ENCODE data around the gene OTULINL.

The OTULINL gene

GRCh38 chr5:14594378-14595074 is 12.9 kb downstream of the OTULINL start:
- peak overlapping the region; percentile 89 for H3K27ac Mint-ChIP-seq (ENCODE audit: low read depth)
- no peaks in the 10 kb centered on the region for H3K27me3 Mint-ChIP-seq
- DNase-seq (ENCODE audit: low spot score in 2 of 2) (no peak), ATAC-seq (replicated peaks; ENCODE audit: extremely low read depth, poor library complexity, severe bottlenecking) (no peak)
- peaks cover 4% of the 10 kb centered on the region for H3K36me3 Mint-ChIP-seq (ENCODE audit: insufficient read depth)
- H3K4me3 Mint-ChIP-seq: peak overlapping the region; percentile 68
- no peaks in the 10 kb centered on the region for H3K9me3 Mint-ChIP-seq
- H3K4me1 Mint-ChIP-seq: peaks cover 78% of the 10 kb centered on the region

DNA sequence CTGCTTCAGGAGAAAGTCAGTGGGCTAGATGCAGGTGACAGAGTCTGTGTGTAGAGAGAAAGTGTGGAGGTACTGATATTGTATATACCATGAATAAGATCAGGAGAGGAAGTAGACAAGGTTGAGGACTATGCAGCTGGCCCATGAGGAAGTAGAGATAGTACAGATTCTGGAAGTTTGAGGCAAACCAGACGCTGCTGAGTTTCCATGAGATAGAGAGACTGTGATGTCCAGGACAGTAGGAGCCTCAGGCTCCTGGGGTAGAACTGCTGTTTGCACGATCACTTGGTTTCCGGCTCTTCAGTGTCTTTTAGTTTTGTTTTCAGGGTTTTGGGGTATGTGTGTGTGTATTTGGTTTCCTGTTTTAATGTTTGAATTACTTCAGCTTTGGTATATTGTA is 13.6 kb downstream of the OTULINL start:
- DNase-seq (ENCODE audit: low spot score in 2 of 2) (no peak), ATAC-seq (replicated peaks; ENCODE audit: extremely low read depth, poor library complexity, severe bottlenecking) (peak; percentile 73)
- H3K27ac Mint-ChIP-seq (ENCODE audit: low read depth): peak overlapping the region; percentile 89
- H3K4me3 Mint-ChIP-seq: peak overlapping the region; percentile 68
- H3K4me1 Mint-ChIP-seq: peaks cover 81% of the 10 kb centered on the region
- H3K36me3 Mint-ChIP-seq (ENCODE audit: insufficient read depth): peaks cover 4% of the 10 kb centered on the region
- H3K27me3 Mint-ChIP-seq: no peaks in the 10 kb centered on the region
- H3K9me3 Mint-ChIP-seq: no peaks in the 10 kb centered on the region

GRCh38 chr5:14595891-14596290 is 14.3 kb downstream of the OTULINL start:
- ATAC-seq (replicated peaks; ENCODE audit: extremely low read depth, poor library complexity, severe bottlenecking) (no peak), DNase-seq (ENCODE audit: low spot score in 2 of 2) (no peak)
- no peaks in the 10 kb centered on the region for H3K9me3 Mint-ChIP-seq
- peaks cover 4% of the 10 kb centered on the region for H3K36me3 Mint-ChIP-seq (ENCODE audit: insufficient read depth)
- H3K4me3 Mint-ChIP-seq: peak overlapping the region; percentile 68
- peaks cover 77% of the 10 kb centered on the region for H3K4me1 Mint-ChIP-seq
- H3K27ac Mint-ChIP-seq (ENCODE audit: low read depth): peak overlapping the region; percentile 89
- H3K27me3 Mint-ChIP-seq: no peaks in the 10 kb centered on the region

- H3K4me3 Mint-ChIP-seq: no peak overlapping the region
- H3K36me3 Mint-ChIP-seq (ENCODE audit: insufficient read depth): peaks cover 9% of the 10 kb centered on the region
- DNase-seq (ENCODE audit: low spot score in 2 of 2) (no peak), ATAC-seq (replicated peaks; ENCODE audit: extremely low read depth, poor library complexity, severe bottlenecking) (no peak)
- no peaks in the 10 kb centered on the region for H3K9me3 Mint-ChIP-seq
- H3K27me3 Mint-ChIP-seq: no peaks in the 10 kb centered on the region
- no peak overlapping the region for H3K27ac Mint-ChIP-seq (ENCODE audit: low read depth)
- H3K4me1 Mint-ChIP-seq: peaks cover 72% of the 10 kb centered on the region
Observed at GRCh38 chr5:14597080-14597479, 15.5 kb downstream of the OTULINL start.

GRCh38 chr5:14598225-14598624 is 16.6 kb downstream of the OTULINL start:
- no peak for ATAC-seq (replicated peaks; ENCODE audit: extremely low read depth, poor library complexity, severe bottlenecking)
- Mint-ChIP-seq H3K36me3 (ENCODE audit: insufficient read depth) (peaks cover 11% of the 10 kb centered on the region), H3K27me3 (no peaks in the 10 kb centered on the region), H3K27ac (ENCODE audit: low read depth) (no peak overlapping the region), H3K9me3 (no peaks in the 10 kb centered on the region), H3K4me1 (peaks cover 67% of the 10 kb centered on the region), H3K4me3 (no peak overlapping the region)
- no peak for DNase-seq (ENCODE audit: low spot score in 2 of 2)

DNA sequence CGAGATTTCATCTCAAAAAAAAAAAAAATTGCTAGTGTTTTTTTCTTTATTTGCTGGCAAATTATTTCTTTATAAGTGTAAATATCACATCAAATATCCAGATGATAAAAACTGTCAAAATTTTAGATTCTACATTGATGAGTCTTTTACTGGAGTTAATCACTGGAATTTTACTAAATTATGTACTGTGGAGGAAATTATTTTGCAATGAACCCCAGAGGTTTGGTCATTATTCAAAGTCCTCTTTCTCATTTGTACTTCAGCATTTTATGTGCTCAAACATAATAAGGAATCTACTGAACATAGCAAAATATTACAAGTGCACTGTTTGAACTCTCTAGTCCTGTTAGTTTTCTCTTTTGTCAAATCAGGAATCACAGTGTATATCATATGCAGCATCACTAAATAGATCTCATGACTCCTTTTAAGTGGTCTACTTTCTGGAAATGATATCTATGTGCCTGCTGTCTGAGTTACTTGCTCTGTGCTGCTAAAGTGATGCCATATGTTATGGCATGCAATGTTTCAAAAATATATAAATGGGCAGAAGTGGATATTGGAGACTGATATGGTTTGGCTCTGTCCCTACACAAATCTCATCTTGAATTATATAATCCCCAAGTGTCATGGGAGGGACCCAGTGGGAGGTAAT is 18.0 kb downstream of the OTULINL start:
- Mint-ChIP-seq H3K9me3 (no peaks in the 10 kb centered on the region), H3K4me1 (peaks cover 54% of the 10 kb centered on the region), H3K27me3 (no peaks in the 10 kb centered on the region), H3K36me3 (ENCODE audit: insufficient read depth) (peaks cover 19% of the 10 kb centered on the region), H3K27ac (ENCODE audit: low read depth) (no peak overlapping the region), H3K4me3 (no peak overlapping the region)
- DNase-seq (ENCODE audit: low spot score in 2 of 2) (no peak), ATAC-seq (replicated peaks; ENCODE audit: extremely low read depth, poor library complexity, severe bottlenecking) (no peak)

GRCh38 chr5:14600846-14601245 is 19.3 kb downstream of the OTULINL start:
- no peak overlapping the region for H3K27ac Mint-ChIP-seq (ENCODE audit: low read depth)
- peaks cover 41% of the 10 kb centered on the region for H3K4me1 Mint-ChIP-seq
- no peaks in the 10 kb centered on the region for H3K9me3 Mint-ChIP-seq
- DNase-seq (ENCODE audit: low spot score in 2 of 2) (no peak), ATAC-seq (replicated peaks; ENCODE audit: extremely low read depth, poor library complexity, severe bottlenecking) (no peak)
- no peak overlapping the region for H3K4me3 Mint-ChIP-seq
- no peaks in the 10 kb centered on the region for H3K27me3 Mint-ChIP-seq
- H3K36me3 Mint-ChIP-seq (ENCODE audit: insufficient read depth): peaks cover 21% of the 10 kb centered on the region

GRCh38 chr5:14603141-14603540 is 21.5 kb downstream of the OTULINL start:
- Mint-ChIP-seq H3K27me3 (no peaks in the 10 kb centered on the region), H3K4me1 (peaks cover 19% of the 10 kb centered on the region), H3K27ac (ENCODE audit: low read depth) (no peak overlapping the region), H3K9me3 (no peaks in the 10 kb centered on the region), H3K4me3 (no peak overlapping the region), H3K36me3 (ENCODE audit: insufficient read depth) (peaks cover 28% of the 10 kb centered on the region)
- ATAC-seq (replicated peaks; ENCODE audit: extremely low read depth, poor library complexity, severe bottlenecking) (no peak), DNase-seq (ENCODE audit: low spot score in 2 of 2) (no peak)

GRCh38 chr5:14607104-14607503 is 25.5 kb downstream of the OTULINL start:
- H3K27me3 Mint-ChIP-seq: no peaks in the 10 kb centered on the region
- ATAC-seq (replicated peaks; ENCODE audit: extremely low read depth, poor library complexity, severe bottlenecking) (no peak), DNase-seq (ENCODE audit: low spot score in 2 of 2) (no peak)
- no peaks in the 10 kb centered on the region for H3K9me3 Mint-ChIP-seq
- H3K4me3 Mint-ChIP-seq: no peak overlapping the region
- peaks cover 52% of the 10 kb centered on the region for H3K36me3 Mint-ChIP-seq (ENCODE audit: insufficient read depth)
- no peak overlapping the region for H3K27ac Mint-ChIP-seq (ENCODE audit: low read depth)
- H3K4me1 Mint-ChIP-seq: peaks cover 7% of the 10 kb centered on the region

DNA sequence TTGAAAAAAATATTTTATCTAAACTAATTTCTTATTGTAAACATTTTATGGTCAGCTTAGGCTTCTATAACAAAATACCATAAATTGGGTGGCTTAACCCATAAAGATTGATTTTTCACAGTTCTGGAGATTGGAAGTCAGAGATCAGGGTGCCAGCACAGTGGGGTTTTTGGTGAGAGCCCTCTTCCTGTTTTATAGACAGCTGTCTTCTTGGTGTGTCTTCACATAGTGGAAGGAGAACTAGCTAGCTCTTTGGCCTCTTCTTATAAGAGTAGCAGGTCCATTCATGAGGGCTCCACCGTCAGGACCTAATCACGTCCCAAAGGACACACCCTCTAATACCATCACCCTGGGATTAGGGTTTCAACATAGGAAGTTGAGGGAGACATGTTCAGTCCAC is 26.6 kb downstream of the OTULINL start:
- ATAC-seq (replicated peaks; ENCODE audit: extremely low read depth, poor library complexity, severe bottlenecking) (no peak), DNase-seq (ENCODE audit: low spot score in 2 of 2) (no peak)
- Mint-ChIP-seq H3K9me3 (no peaks in the 10 kb centered on the region), H3K4me1 (peaks cover 1% of the 10 kb centered on the region), H3K4me3 (no peak overlapping the region), H3K27ac (ENCODE audit: low read depth) (no peak overlapping the region), H3K27me3 (no peaks in the 10 kb centered on the region), H3K36me3 (ENCODE audit: insufficient read depth) (peaks cover 55% of the 10 kb centered on the region)

- Mint-ChIP-seq H3K27me3 (no peaks in the 10 kb centered on the region), H3K4me3 (no peak overlapping the region), H3K27ac (ENCODE audit: low read depth) (no peak overlapping the region), H3K4me1 (no peaks in the 10 kb centered on the region), H3K9me3 (no peaks in the 10 kb centered on the region), H3K36me3 (ENCODE audit: insufficient read depth) (peaks cover 53% of the 10 kb centered on the region)
- DNase-seq (ENCODE audit: low spot score in 2 of 2) (no peak), ATAC-seq (replicated peaks; ENCODE audit: extremely low read depth, poor library complexity, severe bottlenecking) (no peak)
Observed at GRCh38 chr5:14611737-14612136, 30.1 kb downstream of the OTULINL start.

- ATAC-seq (replicated peaks; ENCODE audit: extremely low read depth, poor library complexity, severe bottlenecking) (no peak), DNase-seq (ENCODE audit: low spot score in 2 of 2) (no peak)
- H3K27me3 Mint-ChIP-seq: no peaks in the 10 kb centered on the region
- H3K4me3 Mint-ChIP-seq: no peak overlapping the region
- H3K4me1 Mint-ChIP-seq: no peaks in the 10 kb centered on the region
- H3K27ac Mint-ChIP-seq (ENCODE audit: low read depth): no peak overlapping the region
- no peaks in the 10 kb centered on the region for H3K9me3 Mint-ChIP-seq
- H3K36me3 Mint-ChIP-seq (ENCODE audit: insufficient read depth): peaks cover 49% of the 10 kb centered on the region
Observed at GRCh38 chr5:14614490-14614889, 32.9 kb downstream of the OTULINL start.

- Mint-ChIP-seq H3K27me3 (no peaks in the 10 kb centered on the region), H3K27ac (ENCODE audit: low read depth) (no peak overlapping the region), H3K4me3 (no peak overlapping the region), H3K36me3 (ENCODE audit: insufficient read depth) (peaks cover 40% of the 10 kb centered on the region), H3K4me1 (no peaks in the 10 kb centered on the region), H3K9me3 (no peaks in the 10 kb centered on the region)
- ATAC-seq (replicated peaks; ENCODE audit: extremely low read depth, poor library complexity, severe bottlenecking) (no peak), DNase-seq (ENCODE audit: low spot score in 2 of 2) (no peak)
Observed at GRCh38 chr5:14615365-14615764, 33.8 kb downstream of the OTULINL start.
